ENCODE measurements around the gene CLTA. TPM values are rescaled to one million over a fixed set of nuclear protein-coding genes. Genes with fewer than 3 reads are reported as not detected.

The CLTA gene
- total RNA-seq, 2 experiments from 2014 or later, result 150 to 171 TPM

- peaks cover 12% of the 10 kb centered on the region; the same call in 1 of the 2 replicates for H3K9me3 ChIP-seq (ENCODE audit: low read length)
- ChIA-PET POLR2A (interaction anchor here (0.7 to 1.2 kb wide), 2 partner anchors 9 to 15 kb away, joined by 3 to 4 read pairs; no protein-coding TSS in a partner anchor), CTCF (ENCODE audit: unreplicated experiment) (no interaction called here)
- TF ChIP-seq CTCF (conservative IDR thresholded peaks at IDR 0.05; ENCODE audit: low read length) (no peak), EZH2phosphoT487 (IDR thresholded peaks at IDR 0.05; ENCODE audit: borderline replicate concordance, low read depth, low read length) (no peak)
- H3K4me1 ChIP-seq (ENCODE audit: insufficient read depth, low read length, poor library complexity, severe bottlenecking), result peaks cover 20% of the 10 kb centered on the region
- no peaks in the 10 kb centered on the region for H3K79me2 ChIP-seq (ENCODE audit: insufficient read depth, low read depth, low read length)
- DNase-seq (ENCODE audit: low spot score), result no peak
- no peaks in the 10 kb centered on the region for H3K36me3 ChIP-seq (ENCODE audit: insufficient read depth, low read length)
- no peak overlapping the region for H2AFZ ChIP-seq (ENCODE audit: low read length)
- intact Hi-C loops (cut with micrococcal nuclease; ENCODE audit: unreplicated experiment), result no loop called here
- H3K4me3 ChIP-seq (ENCODE audit: low read depth, low read length, poor library complexity, severe bottlenecking), result no peak overlapping the region
- no peak overlapping the region for H3K4me2 ChIP-seq (ENCODE audit: low read length)
- BruUV-seq (replicated peaks), result no TSS peak
- H4K20me1 ChIP-seq (ENCODE audit: insufficient read depth, low read length), result no peaks in the 10 kb centered on the region
- H3K27ac ChIP-seq (ENCODE audit: low read depth, low read length, poor library complexity, severe bottlenecking), result no peak overlapping the region
- H3K9me2 ChIP-seq (ENCODE audit: insufficient read depth, low read length), result no peaks in the 10 kb centered on the region
Observed at GRCh38 chr9:36141761-36142160, 49.0 kb upstream of the CLTA start.

GRCh38 chr9:36142510-36143244 lies 48.0 kb upstream of the CLTA start:
- intact Hi-C loops (cut with micrococcal nuclease; ENCODE audit: unreplicated experiment), result no loop called here

More at GRCh38 chr9:36142510-36143244, 48.0 kb upstream of the CLTA start:
- DNase-seq (ENCODE audit: low spot score), result no peak
- TF ChIP-seq CTCF (conservative IDR thresholded peaks at IDR 0.05; ENCODE audit: low read length) (no peak), EZH2phosphoT487 (IDR thresholded peaks at IDR 0.05; ENCODE audit: borderline replicate concordance, low read depth, low read length) (no peak)
- Histone ChIP-seq H3K27ac (ENCODE audit: low read depth, low read length, poor library complexity, severe bottlenecking) (no peak overlapping the region), H3K4me2 (ENCODE audit: low read length) (peak overlapping the region; percentile 18; the same call in 1 of the 2 replicates), H4K20me1 (ENCODE audit: insufficient read depth, low read length) (no peaks in the 10 kb centered on the region), H3K4me3 (ENCODE audit: low read depth, low read length, poor library complexity, severe bottlenecking) (no peak overlapping the region), H2AFZ (ENCODE audit: low read length) (peak overlapping the region; percentile 35; the same call in 1 of the 2 replicates), H3K9me3 (ENCODE audit: low read length) (peaks cover 12% of the 10 kb centered on the region; the same call in 1 of the 2 replicates), H3K9me2 (ENCODE audit: insufficient read depth, low read length) (no peaks in the 10 kb centered on the region), H3K36me3 (ENCODE audit: insufficient read depth, low read length) (no peaks in the 10 kb centered on the region), H3K79me2 (ENCODE audit: insufficient read depth, low read depth, low read length) (no peaks in the 10 kb centered on the region), H3K4me1 (ENCODE audit: insufficient read depth, low read length, poor library complexity, severe bottlenecking) (peaks cover 20% of the 10 kb centered on the region)
- no TSS peak for BruUV-seq (replicated peaks)
- POLR2A ChIA-PET, result interaction anchor here (1.2 to 1.5 kb wide), 3 partner anchors 8 to 49 kb away, joined by 4 read pairs; partner anchors contain the start of gene CLTA
- CTCF ChIA-PET (ENCODE audit: unreplicated experiment), result no interaction called here
